ENCODE data around the gene PRPF6. TPM values are rescaled to one million over a fixed set of nuclear protein-coding genes. Genes with fewer than 3 reads are reported as not detected.

The PRPF6 gene
- total and polyA plus RNA-seq, 2 of the 13 experiments (the other 11 are each of a cell fraction or from before 2014, with no cell fraction given), result 63.7 to 101 TPM

GRCh38 chr20:63968928-63969760 is 11.8 kb upstream of the PRPF6 start (continued):
- no peak for TF ChIP-seq ZBED4 (CRISPR knock-in tag; IDR thresholded peaks at IDR 0.05; ENCODE audit: borderline replicate concordance)
- peak; percentile 70; the same call in 1 of the 2 replicates for TF ChIP-seq MAX (IDR thresholded peaks at IDR 0.05)
- 0 out of 2 replicates have a peak, but pooled peaks have one; percentile 77 for TF ChIP-seq ZNF703 (CRISPR knock-in tag; IDR thresholded peaks at IDR 0.05; ENCODE audit: borderline replicate concordance)
- TF ChIP-seq PLSCR1 (CRISPR knock-in tag; IDR thresholded peaks at IDR 0.05; ENCODE audit: borderline replicate concordance), result 0 out of 2 replicates have a peak, but pooled peaks have one; percentile 30
- no peak for TF ChIP-seq ZNF672 (CRISPR knock-in tag; IDR thresholded peaks at IDR 0.05)
- TF ChIP-seq HMGXB4 (CRISPR knock-in tag; IDR thresholded peaks at IDR 0.05; ENCODE audit: borderline replicate concordance in 1 of 2, low read depth in 1 of 2), result peak; percentile 54 to 59; a peak in 2 of 4 replicates
- TF ChIP-seq PRDM10 (CRISPR knock-in tag; IDR thresholded peaks at IDR 0.05; ENCODE audit: low read depth), result peak; percentile 77
- TF ChIP-seq FOSL1 (CRISPR knock-in tag; IDR thresholded peaks at IDR 0.05; ENCODE audit: borderline replicate concordance), result peak; percentile 97
- no peak for TF ChIP-seq ZBTB21 (CRISPR knock-in tag; IDR thresholded peaks at IDR 0.05)
- no peak for TF ChIP-seq LCORL (IDR thresholded peaks at IDR 0.05)
- peak; percentile 94 for TF ChIP-seq LCORL (CRISPR knock-in tag; IDR thresholded peaks at IDR 0.05)
- peak; percentile 97 for TF ChIP-seq JUND (CRISPR knock-in tag; IDR thresholded peaks at IDR 0.05)
- peak; percentile 41; the same call in 1 of the 2 replicates for TF ChIP-seq TAF1 (CRISPR knock-in tag; IDR thresholded peaks at IDR 0.05)
- peak; percentile 93; the same call in 1 of the 2 replicates for TF ChIP-seq ZNF619 (CRISPR knock-in tag; IDR thresholded peaks at IDR 0.05)
- TF ChIP-seq NFE2L2 (IDR thresholded peaks at IDR 0.05; ENCODE audit: low read length), result no peak

Data from HepG2 (cell line).